Neural progenitor cell (in vitro differentiated cells): Measurements from ENCODE around the gene NOP53.

ENCODE experiments used
- CTCF ChIP-seq: fragments of 200-600 bp; sonication (generic); IDR thresholded peaks from 2 replicates; pipeline ENCODE4 v1.5.1; 2017; ENCODE audit warnings: antibody characterized with exemption, mild to moderate bottlenecking
- EZH2 ChIP-seq: fragments of 200-600 bp; sonication (generic); IDR thresholded peaks from 2 replicates; pipeline ENCODE4 v1.6.1; 2017; ENCODE audit warnings: antibody characterized with exemption, mild to moderate bottlenecking, moderate library complexity
- EZH2phosphoT487 ChIP-seq: fragments of 200-600 bp; sonication (generic); IDR thresholded peaks from 2 replicates; pipeline ENCODE4 v1.6.1; 2017; ENCODE audit warnings: antibody characterized with exemption

- TF ChIP-seq EZH2phosphoT487 (no peak), CTCF (no peak), EZH2 (no peak)
Observed at GRCh38 chr19:47703301-47703700, 42.0 kb upstream of the NOP53 start.
